ENCODE measurements around the gene PFDN5. TPM values are rescaled to one million over a fixed set of nuclear protein-coding genes. Genes with fewer than 3 reads are reported as not detected.

PFDN5 gene
- total RNA-seq, 3 donors from 2014 or later (not counting 1 experiment from before 2014, with no cell fraction given): 365 to 450 (median 439) TPM

DNA sequence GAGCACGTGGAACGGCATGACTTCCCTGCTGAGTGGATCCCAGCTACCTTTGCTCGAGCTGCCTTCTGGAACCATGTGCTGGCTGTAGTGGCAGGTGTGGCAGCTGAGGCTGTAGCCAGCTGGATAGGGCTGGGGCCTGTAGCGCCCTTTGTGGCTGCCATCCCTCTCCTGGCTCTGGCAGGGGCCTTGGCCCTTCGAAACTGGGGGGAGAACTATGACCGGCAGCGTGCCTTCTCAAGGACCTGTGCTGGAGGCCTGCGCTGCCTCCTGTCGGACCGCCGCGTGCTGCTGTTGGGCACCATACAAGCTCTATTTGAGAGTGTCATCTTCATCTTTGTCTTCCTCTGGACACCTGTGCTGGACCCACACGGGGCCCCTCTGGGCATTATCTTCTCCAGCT, 42.0 kb upstream of the PFDN5 start:
- H3K4me3 Mint-ChIP-seq: peak overlapping the region; percentile 98
- Histone ChIP-seq H3K4me1 (ENCODE audit: control insufficient read depth, insufficient read depth, low read length) (peaks cover 37% of the 10 kb centered on the region), H3K4me3 (ENCODE audit: low read length) (no peak overlapping the region), H3K9me3 (ENCODE audit: control insufficient read depth, insufficient read depth, low read length) (no peaks in the 10 kb centered on the region), H3K27me3 (ENCODE audit: control insufficient read depth, insufficient read depth, low read length) (no peaks in the 10 kb centered on the region), H3K27ac (ENCODE audit: low read length) (no peak overlapping the region), H3K36me3 (ENCODE audit: control insufficient read depth, insufficient read depth, low read length) (peaks cover 10% of the 10 kb centered on the region)
- TF ChIP-seq, protein P1, sequence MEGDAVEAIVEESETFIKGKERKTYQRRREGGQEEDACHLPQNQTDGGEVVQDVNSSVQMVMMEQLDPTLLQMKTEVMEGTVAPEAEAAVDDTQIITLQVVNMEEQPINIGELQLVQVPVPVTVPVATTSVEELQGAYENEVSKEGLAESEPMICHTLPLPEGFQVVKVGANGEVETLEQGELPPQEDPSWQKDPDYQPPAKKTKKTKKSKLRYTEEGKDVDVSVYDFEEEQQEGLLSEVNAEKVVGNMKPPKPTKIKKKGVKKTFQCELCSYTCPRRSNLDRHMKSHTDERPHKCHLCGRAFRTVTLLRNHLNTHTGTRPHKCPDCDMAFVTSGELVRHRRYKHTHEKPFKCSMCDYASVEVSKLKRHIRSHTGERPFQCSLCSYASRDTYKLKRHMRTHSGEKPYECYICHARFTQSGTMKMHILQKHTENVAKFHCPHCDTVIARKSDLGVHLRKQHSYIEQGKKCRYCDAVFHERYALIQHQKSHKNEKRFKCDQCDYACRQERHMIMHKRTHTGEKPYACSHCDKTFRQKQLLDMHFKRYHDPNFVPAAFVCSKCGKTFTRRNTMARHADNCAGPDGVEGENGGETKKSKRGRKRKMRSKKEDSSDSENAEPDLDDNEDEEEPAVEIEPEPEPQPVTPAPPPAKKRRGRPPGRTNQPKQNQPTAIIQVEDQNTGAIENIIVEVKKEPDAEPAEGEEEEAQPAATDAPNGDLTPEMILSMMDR (IDR thresholded peaks at IDR 0.05): no peak
- ATAC-seq (no peak), DNase-seq (no peak)
- WGBS (ENCODE audit: insufficient coverage): 96% methylated on average over 13 of the region's 13 CpGs
- H3K27me3 Mint-ChIP-seq (ENCODE audit: low read depth in 2 of 2): no peaks in the 10 kb centered on the region
- no peaks in the 10 kb centered on the region for H3K36me3 Mint-ChIP-seq
- H3K4me1 Mint-ChIP-seq: peaks cover 22 to 26% of the 10 kb centered on the region in 2 donors
- intact Hi-C loops (cut with micrococcal nuclease): no loop called here
- no peaks in the 10 kb centered on the region for H3K9me3 Mint-ChIP-seq
- H3K27ac Mint-ChIP-seq: peak overlapping the region; percentile 84 to 88

GRCh38 chr12:53254816-53255545, 40.4 kb upstream of the PFDN5 start:
- Mint-ChIP-seq H3K27ac (no peak overlapping the region), H3K4me3 (no peak overlapping the region), H3K4me1 (peaks cover 22 to 26% of the 10 kb centered on the region in 2 donors), H3K9me3 (no peaks in the 10 kb centered on the region), H3K27me3 (ENCODE audit: low read depth in 2 of 2) (no peaks in the 10 kb centered on the region), H3K36me3 (no peaks in the 10 kb centered on the region)
- intact Hi-C loops (cut with micrococcal nuclease): no loop called here
- no peak overlapping the region for H3K4me3 ChIP-seq (ENCODE audit: low read length)
- no peak overlapping the region for H3K27ac ChIP-seq (ENCODE audit: low read length)
- peaks cover 10% of the 10 kb centered on the region for H3K36me3 ChIP-seq (ENCODE audit: control insufficient read depth, insufficient read depth, low read length)
- H3K9me3 ChIP-seq (ENCODE audit: control insufficient read depth, insufficient read depth, low read length): no peaks in the 10 kb centered on the region
- H3K4me1 ChIP-seq (ENCODE audit: control insufficient read depth, insufficient read depth, low read length): peaks cover 37% of the 10 kb centered on the region
- no peaks in the 10 kb centered on the region for H3K27me3 ChIP-seq (ENCODE audit: control insufficient read depth, insufficient read depth, low read length)
- no peak for DNase-seq
- ATAC-seq: no peak
- WGBS (ENCODE audit: insufficient coverage): 89% methylated on average over 1 of the region's 1 CpG
- TF ChIP-seq, protein P1 (IDR thresholded peaks at IDR 0.05): no peak

GRCh38 chr12:53255996-53256395, 39.3 kb upstream of the PFDN5 start:
- TF ChIP-seq, protein P1 (IDR thresholded peaks at IDR 0.05): no peak
- H3K36me3 Mint-ChIP-seq: no peaks in the 10 kb centered on the region
- 65% methylated on average over 2 of the region's 3 CpGs for WGBS (ENCODE audit: insufficient coverage)
- H3K4me1 Mint-ChIP-seq: peaks cover 22 to 24% of the 10 kb centered on the region in 2 donors
- ATAC-seq (no peak), DNase-seq (no peak)
- no peak overlapping the region for H3K4me3 Mint-ChIP-seq
- H3K27me3 Mint-ChIP-seq (ENCODE audit: low read depth in 2 of 2): no peaks in the 10 kb centered on the region
- H3K27ac Mint-ChIP-seq: no peak overlapping the region
- H3K9me3 Mint-ChIP-seq: no peaks in the 10 kb centered on the region
- Histone ChIP-seq H3K9me3 (ENCODE audit: control insufficient read depth, insufficient read depth, low read length) (no peaks in the 10 kb centered on the region), H3K4me1 (ENCODE audit: control insufficient read depth, insufficient read depth, low read length) (peaks cover 36% of the 10 kb centered on the region), H3K36me3 (ENCODE audit: control insufficient read depth, insufficient read depth, low read length) (peaks cover 10% of the 10 kb centered on the region), H3K27me3 (ENCODE audit: control insufficient read depth, insufficient read depth, low read length) (no peaks in the 10 kb centered on the region), H3K4me3 (ENCODE audit: low read length) (no peak overlapping the region), H3K27ac (ENCODE audit: low read length) (no peak overlapping the region)
- intact Hi-C loops (cut with micrococcal nuclease): no loop called here

All from natural killer cell (primary cell).